Activated B cell treated with CpG ODN at 0.5 μM for 24 hours (primary cell): ENCODE results near the gene THEM5. TPM values are rescaled to one million over a fixed set of nuclear protein-coding genes. Genes with fewer than 3 reads are reported as not detected.
A peak's percentile ranks its signal among the peaks of the same experiment; 100 is the strongest.

Experiments used
- ATAC-seq: fragments of 200-7000 bp; cut with Tn5 transposase; one replicate; pipeline ENCODE4 v1.10.0; 2021; ENCODE audit warnings: low read depth, mild to moderate bottlenecking, moderate library complexity
- CTCF ChIA-PET: fragments of 350-600 bp; sonication (Branson Sonifier 250); formaldehyde crosslinking; loops from one replicate; lab custom pipeline; 2021; ENCODE audit warnings: antibody characterized with exemption; lab: Charles Lee
- POLR2A ChIA-PET: fragments of 350-600 bp; sonication (Branson Sonifier 250); formaldehyde crosslinking; loops from one replicate; lab custom pipeline; 2021; ENCODE audit warnings: antibody characterized with exemption; lab: Charles Lee
- DNase-seq: peaks from one replicate; pipeline ENCODE4 v3.0.0; 2022
- H3K27ac Mint-ChIP-seq: one replicate; pipeline ENCODE4 v1.8.0; 2020; ENCODE audit warnings: mixed read lengths
- H3K27me3 Mint-ChIP-seq: one replicate; pipeline ENCODE4 v1.8.0; 2021; ENCODE audit warnings: mixed read lengths
- H3K36me3 Mint-ChIP-seq: one replicate; pipeline ENCODE4 v1.8.0; 2021; ENCODE audit warnings: low read depth, mixed read lengths
- H3K4me1 Mint-ChIP-seq: one replicate; pipeline ENCODE4 v1.8.0; 2021; ENCODE audit warnings: mixed read lengths
- H3K4me3 Mint-ChIP-seq: one replicate; pipeline ENCODE4 v1.8.0; 2020; ENCODE audit warnings: mild to moderate bottlenecking, mixed read lengths
- H3K9me3 Mint-ChIP-seq: one replicate; pipeline ENCODE4 v1.8.0; 2020; ENCODE audit warnings: mixed read lengths
- CTCF ChIP-seq: fragments of 200-600 bp; IDR thresholded peaks from one replicate; pipeline ENCODE4 v1.8.0; 2022; ENCODE audit warnings: antibody characterized with exemption, mild to moderate bottlenecking
- intact Hi-C: fragments of 100-400 bp; cut with micrococcal nuclease; formaldehyde crosslinking; loops from one replicate; pipeline ENCODE4 v1.15.1; 2024
- total RNA-seq: library from RNA; stranded (reverse); gene quantifications from 2 replicates; pipeline ENCODE4 v1.2.3, GENCODE V29; 2022

The THEM5 gene
- total RNA-seq, 1 donor from 2014 or later, result not detected

DNA sequence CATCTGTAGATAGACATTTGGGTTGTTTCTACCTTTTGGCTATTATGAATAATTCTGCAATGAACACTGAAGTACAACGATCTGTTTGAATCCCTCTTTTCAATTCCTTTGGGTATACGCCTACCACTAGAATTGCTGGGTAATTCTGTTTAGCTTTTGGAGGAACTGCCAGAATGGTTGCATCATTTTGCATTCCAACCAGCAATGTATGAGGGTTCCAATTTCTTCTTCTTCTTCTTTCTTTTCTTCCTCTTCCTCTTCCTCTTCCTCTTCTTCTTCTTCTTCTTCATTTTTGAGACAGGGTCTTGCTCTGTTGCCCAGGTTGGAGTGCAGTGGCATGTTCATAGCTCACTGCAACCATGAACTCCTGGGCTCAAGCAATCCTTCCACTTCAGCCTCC, 13.8 kb upstream of the THEM5 start:
- Mint-ChIP-seq H3K4me3 (no peak overlapping the region), H3K4me1 (no peaks in the 10 kb centered on the region), H3K27me3 (peaks cover 9% of the 10 kb centered on the region), H3K9me3 (no peaks in the 10 kb centered on the region), H3K36me3 (no peaks in the 10 kb centered on the region), H3K27ac (no peak overlapping the region)
- TF ChIP-seq CTCF, result no peak
- ATAC-seq (no peak), DNase-seq (no peak)
- intact Hi-C loops, result no loop called here
- ChIA-PET CTCF (no interaction called here), POLR2A (no interaction called here)

GRCh38 chr1:151864411-151864810, 10.9 kb upstream of the THEM5 start:
- H3K9me3 Mint-ChIP-seq, result no peaks in the 10 kb centered on the region
- no peak overlapping the region for H3K27ac Mint-ChIP-seq
- no peak for TF ChIP-seq CTCF
- peaks cover 9% of the 10 kb centered on the region for H3K27me3 Mint-ChIP-seq
- H3K4me1 Mint-ChIP-seq, result peaks cover 9% of the 10 kb centered on the region
- CTCF ChIA-PET, result no interaction called here
- DNase-seq (no peak), ATAC-seq (no peak)
- no peak overlapping the region for H3K4me3 Mint-ChIP-seq
- H3K36me3 Mint-ChIP-seq, result no peaks in the 10 kb centered on the region
- POLR2A ChIA-PET, result no interaction called here
- intact Hi-C loops, result no loop called here

DNA sequence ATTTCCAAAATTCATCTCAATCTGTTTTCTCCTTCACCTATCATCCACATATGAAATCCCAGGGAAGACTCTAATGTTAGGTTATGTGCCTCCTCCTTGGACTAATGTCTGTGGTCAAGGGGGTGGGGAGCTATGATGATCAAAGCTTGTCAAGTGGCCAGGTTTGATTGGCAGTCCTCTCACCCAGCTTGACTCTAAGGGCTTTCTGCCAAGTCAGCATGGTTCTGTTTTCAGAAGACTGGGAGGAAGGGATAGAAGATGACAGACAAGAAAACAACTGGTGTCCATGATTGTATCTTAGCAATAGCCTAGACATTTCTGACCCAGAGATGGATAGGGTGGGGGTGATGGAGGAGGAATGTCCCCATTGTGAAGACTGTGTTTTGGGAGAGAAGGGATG, 9.1 kb upstream of the THEM5 start:
- TF ChIP-seq CTCF, result no peak
- Mint-ChIP-seq H3K27me3 (peaks cover 9% of the 10 kb centered on the region), H3K27ac (no peak overlapping the region), H3K36me3 (no peaks in the 10 kb centered on the region), H3K4me1 (peaks cover 9% of the 10 kb centered on the region), H3K9me3 (no peaks in the 10 kb centered on the region), H3K4me3 (no peak overlapping the region)
- ATAC-seq (no peak), DNase-seq (no peak)
- intact Hi-C loops, result no loop called here
- POLR2A ChIA-PET, result no interaction called here
- CTCF ChIA-PET, result interaction anchor here (0.7 kb wide), 1 partner anchor 165 kb away, joined by 3 read pairs; no protein-coding TSS in a partner anchor

DNA sequence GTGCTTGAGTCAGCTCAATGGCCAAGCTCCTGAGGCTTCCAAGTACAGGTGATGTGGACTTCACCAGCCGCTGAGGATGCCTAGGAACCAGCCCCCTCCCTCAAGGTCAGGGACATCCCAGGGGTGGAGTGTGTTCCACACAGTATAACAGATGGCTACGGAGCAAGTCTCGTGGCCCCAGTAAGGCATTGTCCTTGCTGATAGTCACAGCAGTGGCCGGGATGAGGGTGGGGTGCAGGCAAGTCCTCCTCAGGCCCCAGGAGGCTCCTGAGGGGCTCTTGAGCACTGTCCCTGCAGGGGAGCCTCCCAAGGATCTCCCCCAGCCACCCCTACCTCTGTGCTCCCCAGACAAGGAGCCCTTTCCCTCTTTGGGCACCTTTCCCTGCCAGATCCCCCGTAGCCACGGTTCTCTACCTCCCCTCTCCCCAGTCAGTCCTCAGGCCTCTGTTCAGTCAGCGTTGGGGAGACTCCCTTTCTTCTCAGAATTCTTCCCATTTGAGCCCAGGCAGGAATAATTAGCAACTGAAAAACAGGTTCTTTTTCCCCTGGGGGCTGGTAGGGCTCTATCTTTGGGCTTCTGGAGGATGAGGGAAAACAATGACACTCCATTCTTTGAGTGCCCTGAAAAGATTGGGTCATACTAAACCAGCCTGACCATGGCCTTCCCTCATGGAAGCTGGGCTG, 7.1 kb upstream of the THEM5 start:
- ChIA-PET CTCF (no interaction called here), POLR2A (interaction anchor here (1.5 kb wide), 1 partner anchor 21 kb away, joined by 4 read pairs; the partner anchor contains the start of gene C2CD4D)
- no peak for TF ChIP-seq CTCF
- intact Hi-C loops, result no loop called here
- no peak overlapping the region for H3K27ac Mint-ChIP-seq
- no peak overlapping the region for H3K4me3 Mint-ChIP-seq
- H3K36me3 Mint-ChIP-seq, result no peaks in the 10 kb centered on the region
- H3K4me1 Mint-ChIP-seq, result peaks cover 9% of the 10 kb centered on the region
- no peak for ATAC-seq
- H3K27me3 Mint-ChIP-seq, result peaks cover 8% of the 10 kb centered on the region
- no peaks in the 10 kb centered on the region for H3K9me3 Mint-ChIP-seq
- no peak for DNase-seq

GRCh38 chr1:151859891-151860293, 6.4 kb upstream of the THEM5 start:
- H3K4me3 Mint-ChIP-seq, result no peak overlapping the region
- TF ChIP-seq CTCF, result no peak
- no peaks in the 10 kb centered on the region for H3K36me3 Mint-ChIP-seq
- H3K9me3 Mint-ChIP-seq, result no peaks in the 10 kb centered on the region
- peaks cover 3% of the 10 kb centered on the region for H3K27me3 Mint-ChIP-seq
- ChIA-PET CTCF (interaction anchor here (0.9 to 1.0 kb wide), 2 partner anchors 14 to 142 kb away, joined by 3 read pairs; no protein-coding TSS in a partner anchor), POLR2A (interaction anchor here (1.5 kb wide), 1 partner anchor 20 kb away, joined by 4 read pairs; the partner anchor contains the start of gene C2CD4D)
- intact Hi-C loops, result no loop called here
- DNase-seq (no peak), ATAC-seq (peak; percentile 34)
- H3K27ac Mint-ChIP-seq, result no peak overlapping the region
- H3K4me1 Mint-ChIP-seq, result peaks cover 9% of the 10 kb centered on the region
